Measurements from ENCODE around the gene TCEAL9.
"Not testable (repeated sequence)": the region's sequence is repeated elsewhere in the genome, so short reads cannot be mapped to it uniquely, and the experiment has no call there.

TCEAL9 gene

GRCh38 chrX:103376118-103376978, 20.0 kb downstream of the TCEAL9 start, which contains the start of gene BEX3:
TSS of gene BEX3 (plus strand) at chrX:103376538. CDS start at chrX:103377522, 984 bp downstream.
- DNase-seq: peak; percentile 84 to 88

GRCh38 chrX:103376979-103377324, 20.6 kb downstream of the TCEAL9 start:
- DNase-seq: peak; percentile 66 to 71

- DNase-seq: no peak
Measured at GRCh38 chrX:103378990-103379389, 22.7 kb downstream of the TCEAL9 start.

- no peak for DNase-seq
Measured at GRCh38 chrX:103382877-103383276, 26.6 kb downstream of the TCEAL9 start.

- no peak for DNase-seq
Measured at GRCh38 chrX:103384672-103385071, 28.4 kb downstream of the TCEAL9 start.

- DNase-seq: not testable (repeated sequence)
Measured at GRCh38 chrX:103385283-103385830, 29.1 kb downstream of the TCEAL9 start.

- no peak for DNase-seq
Measured at GRCh38 chrX:103386332-103386731, 30.0 kb downstream of the TCEAL9 start.

- DNase-seq: no peak
Measured at GRCh38 chrX:103393487-103393886, 37.2 kb downstream of the TCEAL9 start.

GRCh38 chrX:103396186-103396585, 39.9 kb downstream of the TCEAL9 start:
- no peak for DNase-seq

- no peak for DNase-seq
Measured at GRCh38 chrX:103396660-103397059, 40.4 kb downstream of the TCEAL9 start.

- no peak for DNase-seq
Measured at GRCh38 chrX:103397707-103398106, 41.4 kb downstream of the TCEAL9 start.

- no peak for DNase-seq
Measured at GRCh38 chrX:103398421-103398864, 42.1 kb downstream of the TCEAL9 start.

- DNase-seq: no peak
Measured at GRCh38 chrX:103399744-103400143, 43.4 kb downstream of the TCEAL9 start.

- DNase-seq: no peak
Measured at GRCh38 chrX:103400931-103401330, 44.6 kb downstream of the TCEAL9 start.

- peak; percentile 48 to 64 for DNase-seq
Measured at GRCh38 chrX:103404231-103405008, 48.1 kb downstream of the TCEAL9 start.

GRCh38 chrX:103405009-103405333, 48.7 kb downstream of the TCEAL9 start:
- no peak for DNase-seq

- no peak for DNase-seq
Measured at GRCh38 chrX:103406256-103406655, 50.0 kb downstream of the TCEAL9 start.

GRCh38 chrX:103407776-103408175, 51.5 kb downstream of the TCEAL9 start:
- no peak for DNase-seq
